ENCODE data around the gene MAGI1.

GRCh38 chr3:66077973-66078372, 39.3 kb upstream of the MAGI1 start:
- TF ChIP-seq CTCF (IDR thresholded peaks at IDR 0.05 in 8 of 11, conservative IDR thresholded peaks at IDR 0.05 in 3 of 11): no peak
- no peak for TF ChIP-seq POLR2A (IDR thresholded peaks at IDR 0.05)
- no peak for TF ChIP-seq POLR2AphosphoS5 (IDR thresholded peaks at IDR 0.05)
